GM21529 (cell line): ENCODE results near the gene PAPPA2.

Experiments
- ATAC-seq: cut with Tn5 transposase; IDR thresholded peaks from one replicate; pipeline ENCODE4 v1.9.1; 2021; ENCODE audit not compliant: unreplicated experiment

Gene PAPPA2

DNA sequence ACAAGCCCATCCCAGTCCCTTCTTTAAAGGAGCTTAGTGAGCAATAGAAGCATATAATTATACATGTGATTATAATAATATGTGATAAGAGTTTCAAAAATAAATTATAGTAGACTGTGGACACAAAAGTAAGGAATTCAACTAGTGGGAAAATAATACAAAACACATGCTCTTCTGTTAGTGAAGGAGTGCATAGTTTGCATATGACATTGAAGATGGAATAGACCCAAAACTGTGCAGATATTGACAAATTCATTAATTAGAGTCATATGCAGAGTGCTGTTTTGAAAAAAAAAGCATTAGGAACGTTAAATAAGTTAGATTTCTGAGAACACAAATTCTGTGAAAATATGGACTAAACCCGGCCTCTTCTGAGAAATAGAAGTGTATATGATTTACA lies 422.8 kb downstream of the PAPPA2 start:
- no peak for ATAC-seq

DNA sequence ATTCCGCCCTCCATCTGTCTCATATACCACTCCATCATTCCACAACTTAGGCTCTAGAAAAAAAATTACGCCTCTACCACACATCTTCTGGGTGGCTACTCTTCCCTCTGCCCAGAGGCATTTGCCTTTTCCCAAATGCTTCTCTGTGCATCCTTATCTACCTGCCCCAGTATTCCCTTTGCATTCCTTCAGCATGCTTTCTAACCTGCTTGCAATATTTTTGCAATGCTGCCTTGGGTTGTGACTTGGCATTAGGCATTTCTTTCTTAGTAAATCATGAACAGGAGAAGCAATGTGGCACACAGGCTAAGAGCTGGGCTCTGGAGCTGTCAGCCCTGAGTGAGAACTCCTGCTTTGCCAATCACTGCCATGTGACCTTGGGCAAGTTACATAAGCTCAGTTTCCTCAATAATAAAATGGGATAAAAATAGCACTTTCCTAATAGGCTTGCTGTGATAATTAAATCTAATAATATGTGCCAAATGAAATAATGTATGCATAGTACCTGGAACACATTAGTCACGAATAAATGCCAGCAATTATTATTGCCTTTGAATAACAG lies 425.6 kb downstream of the PAPPA2 start:
- ATAC-seq: no peak

DNA sequence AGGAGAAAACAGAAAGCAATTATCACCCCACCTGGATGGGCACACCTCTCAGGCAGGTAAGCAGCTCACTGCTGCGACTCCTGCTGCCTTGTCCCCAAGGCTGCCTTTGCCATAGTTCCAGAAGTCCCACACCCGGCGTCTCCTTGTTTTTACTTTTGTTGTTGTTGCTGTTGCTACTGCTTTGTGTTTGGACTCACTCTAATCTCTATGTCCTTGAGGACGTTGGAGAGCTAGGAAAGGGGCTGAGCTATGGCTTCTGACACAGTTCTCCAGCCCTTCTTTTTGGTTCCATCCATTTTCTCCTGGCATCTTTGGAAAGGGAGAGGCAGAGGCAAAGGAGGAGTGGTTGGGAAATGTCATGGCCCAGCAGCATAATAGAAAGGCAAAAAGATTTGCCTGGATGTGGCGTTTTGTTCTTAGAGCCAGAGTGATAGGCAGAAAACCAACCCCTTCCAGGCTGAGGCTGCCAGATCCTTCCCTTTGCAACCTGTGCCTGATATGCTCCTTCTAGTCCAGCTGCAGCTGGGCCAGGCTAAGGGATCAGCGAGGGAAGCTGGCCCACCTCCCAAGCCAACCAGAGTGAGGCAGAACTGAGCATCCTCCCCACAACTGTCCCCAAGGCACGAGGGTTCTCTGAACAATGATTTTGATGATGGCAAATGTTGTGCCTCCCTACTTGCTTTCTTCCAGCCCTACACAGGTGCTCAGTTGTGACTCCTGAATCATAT lies 430.8 kb downstream of the PAPPA2 start:
- ATAC-seq: no peak

DNA sequence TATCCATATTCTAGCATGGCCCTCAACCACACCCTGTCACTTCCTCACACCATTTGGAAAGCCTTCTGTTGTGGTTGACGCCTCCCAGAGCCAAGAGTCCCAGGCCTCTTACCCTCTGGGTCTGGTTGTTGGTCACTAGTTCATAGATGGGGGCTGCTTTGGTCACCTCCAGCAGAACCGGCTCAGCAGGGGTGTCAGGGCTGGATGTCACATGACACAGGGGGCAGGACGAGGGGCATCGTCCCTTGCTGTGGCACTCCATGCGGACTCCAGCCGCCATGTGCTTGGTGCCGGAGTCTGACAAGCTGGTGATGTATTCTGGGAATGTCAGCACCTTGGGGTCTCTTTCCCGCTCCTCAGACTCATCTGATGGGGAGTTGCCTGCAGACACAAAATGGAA lies 431.5 kb downstream of the PAPPA2 start:
- ATAC-seq: no peak
